22Rv1 (cell line): Measurements from ENCODE around the gene MAGEA3.
"Not testable (repeated sequence)": the region's sequence is repeated elsewhere in the genome, so short reads cannot be mapped to it uniquely, and the experiment has no call there.

ENCODE experiments used
- H3K27ac ChIP-seq: fragments of 450-650 bp; 2 replicates; pipeline ENCODE4 v1.5.1; 2017
- CTCF ChIP-seq: fragments of 450-650 bp; IDR thresholded peaks from 2 replicates; pipeline ENCODE4 v1.5.1; 2017; ENCODE audit warnings: mild to moderate bottlenecking
- ZFX ChIP-seq: fragments of 450-650 bp; IDR thresholded peaks from 2 replicates; pipeline ENCODE4 v1.6.1; 2017; ENCODE audit warnings: antibody characterized with exemption, borderline replicate concordance

MAGEA3 gene

DNA sequence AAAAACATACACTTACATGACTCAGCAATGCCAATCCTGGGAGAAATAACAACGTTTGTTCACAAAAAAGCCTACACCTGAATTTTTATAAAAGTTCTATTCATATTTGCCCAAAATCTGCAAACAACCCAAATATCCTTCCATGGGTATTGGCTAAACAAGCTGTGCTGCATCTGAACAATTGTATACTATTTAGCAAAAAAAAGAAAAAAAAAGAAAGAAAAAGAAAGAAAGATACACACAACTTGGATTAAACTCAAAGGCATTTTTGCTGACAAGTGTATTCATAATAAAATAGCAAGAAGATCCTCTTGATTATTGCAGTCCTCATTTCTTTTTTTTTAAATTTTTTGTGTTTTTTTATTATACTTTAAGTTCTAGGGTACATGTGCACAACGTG lies 24.5 kb upstream of the MAGEA3 start:
- TF ChIP-seq ZFX: no peak
- no peak for TF ChIP-seq CTCF

GRCh38 chrX:152674652-152675051 lies 23.9 kb upstream of the MAGEA3 start:
- not testable (repeated sequence) for H3K27ac ChIP-seq

More for the DNA sequence above, 24.5 kb upstream of the MAGEA3 start:
- no peak overlapping the region for H3K27ac ChIP-seq

DNA sequence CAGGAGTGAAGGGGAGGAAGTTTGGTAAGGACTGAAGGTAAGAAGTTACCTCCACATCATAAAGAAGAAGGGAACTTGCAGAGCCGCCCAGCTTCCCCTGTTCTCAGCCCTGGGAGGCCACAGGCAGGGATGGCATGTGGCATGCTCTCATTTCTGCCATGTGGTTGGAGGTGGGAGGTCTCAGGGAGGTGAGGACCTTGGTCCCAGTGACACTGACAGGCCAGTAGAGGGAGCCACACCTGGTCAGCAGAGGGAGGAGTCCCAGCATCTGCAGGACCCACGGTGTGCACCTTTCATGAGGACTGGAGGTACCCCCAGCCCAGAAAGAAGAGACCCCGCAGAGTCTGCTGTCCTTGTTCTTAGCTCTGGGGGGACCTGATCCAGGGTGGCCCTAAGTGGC lies 17.6 kb upstream of the MAGEA3 start:
- H3K27ac ChIP-seq: not testable (repeated sequence)

DNA sequence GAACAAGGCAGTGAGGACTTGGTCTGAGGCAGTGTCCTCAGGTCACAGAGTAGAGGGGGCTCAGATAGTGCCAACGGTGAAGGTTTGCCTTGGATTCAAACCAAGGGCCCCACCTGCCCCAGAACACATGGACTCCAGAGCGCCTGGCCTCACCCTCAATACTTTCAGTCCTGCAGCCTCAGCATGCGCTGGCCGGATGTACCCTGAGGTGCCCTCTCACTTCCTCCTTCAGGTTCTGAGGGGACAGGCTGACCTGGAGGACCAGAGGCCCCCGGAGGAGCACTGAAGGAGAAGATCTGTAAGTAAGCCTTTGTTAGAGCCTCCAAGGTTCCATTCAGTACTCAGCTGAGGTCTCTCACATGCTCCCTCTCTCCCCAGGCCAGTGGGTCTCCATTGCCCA lies 1.8 kb downstream of the MAGEA3 start:
- not testable (repeated sequence) for H3K27ac ChIP-seq

GRCh38 chrX:152706500-152706899 lies 7.9 kb downstream of the MAGEA3 start:
- not testable (repeated sequence) for H3K27ac ChIP-seq

DNA sequence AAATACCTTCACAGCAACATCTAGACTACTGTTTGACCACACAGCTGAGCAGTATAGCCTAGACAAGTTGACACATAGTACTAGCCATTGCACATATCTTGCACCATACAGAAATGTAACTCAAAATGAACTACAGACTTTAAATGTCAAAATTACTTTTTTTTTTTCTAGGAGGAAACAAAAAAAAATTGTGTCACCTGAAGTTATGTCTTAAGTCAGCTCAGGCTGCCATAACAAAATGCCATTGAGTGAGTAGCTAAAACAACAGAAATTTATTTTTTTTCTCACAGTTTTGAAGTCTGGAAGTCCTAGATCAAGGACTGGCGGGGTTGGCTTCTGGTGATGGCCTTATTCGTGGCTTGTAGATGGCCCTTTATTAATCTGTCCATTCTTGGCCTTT lies 10.6 kb downstream of the MAGEA3 start, which contains the start of gene CSAG2:
TSS of gene CSAG2 (minus strand) at position 101 of the 400 bp plus-strand sequence. CDS start 161 bp downstream, outside the sequence.
- not testable (repeated sequence) for H3K27ac ChIP-seq

GRCh38 chrX:152713195-152713594 lies 14.6 kb downstream of the MAGEA3 start:
- not testable (repeated sequence) for H3K27ac ChIP-seq

DNA sequence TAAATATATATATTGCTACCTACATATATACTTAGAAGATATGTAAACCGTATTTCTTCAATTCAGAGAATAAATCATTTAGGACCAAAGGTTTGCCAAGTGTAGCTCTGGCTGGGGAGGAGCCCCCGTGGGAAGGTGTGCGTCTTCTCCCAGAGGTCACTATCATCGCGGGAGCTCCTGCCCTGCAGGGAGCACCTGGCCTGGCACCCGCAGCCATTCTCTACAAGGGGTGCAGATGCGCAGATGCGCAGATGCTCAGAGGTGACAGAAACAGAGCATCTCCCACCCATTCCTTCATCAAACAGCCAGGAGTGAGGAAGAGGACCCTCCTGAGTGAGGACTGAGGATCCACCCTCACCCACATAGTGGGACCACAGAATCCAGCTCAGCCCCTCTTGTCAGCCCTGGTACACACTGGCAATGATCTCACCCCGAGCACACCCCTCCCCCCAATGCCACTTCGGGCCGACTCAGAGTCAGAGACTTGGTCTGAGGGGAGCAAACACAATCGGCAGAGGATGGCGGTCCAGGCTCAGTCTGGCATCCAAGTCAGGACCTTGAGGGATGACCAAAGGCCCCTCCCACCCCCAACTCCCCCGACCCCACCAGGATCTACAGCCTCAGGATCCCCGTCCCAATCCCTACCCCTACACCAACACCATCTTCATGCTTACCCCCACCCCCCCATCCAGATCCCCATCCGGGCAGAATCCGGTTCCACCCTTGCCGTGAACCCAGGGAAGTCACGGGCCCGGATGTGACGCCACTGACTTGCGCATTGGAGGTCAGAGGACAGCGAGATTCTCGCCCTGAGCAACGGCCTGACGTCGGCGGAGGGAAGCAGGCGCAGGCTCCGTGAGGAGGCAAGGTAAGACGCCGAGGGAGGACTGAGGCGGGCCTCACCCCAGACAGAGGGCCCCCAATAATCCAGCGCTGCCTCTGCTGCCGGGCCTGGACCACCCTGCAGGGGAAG lies 15.5 kb downstream of the MAGEA3 start, which contains the start of gene MAGEA2B:
TSS of gene MAGEA2B (plus strand) at position 814 of the 973 bp plus-strand sequence. CDS start 2,479 bp downstream, outside the sequence.
- H3K27ac ChIP-seq: not testable (repeated sequence)

- TF ChIP-seq CTCF (no peak), ZFX (no peak)
Measured at GRCh38 chrX:152725409-152725808, 26.8 kb downstream of the MAGEA3 start.

GRCh38 chrX:152733261-152733975 lies 34.8 kb downstream of the MAGEA3 start, which contains the start of the genes CSAG1 and MAGEA12:
Gene CSAG1 (minus strand): TSS chrX:152733721. CDS start chrX:152732460, 1,261 bp downstream.
Gene MAGEA12 (plus strand): TSS chrX:152733757. CDS start chrX:152736162, 2,405 bp downstream.
- TF ChIP-seq ZFX (no peak), CTCF (no peak)
- no peak within 1 kb of the TSS for H3K27ac ChIP-seq

More at GRCh38 chrX:152725409-152725808, 26.8 kb downstream of the MAGEA3 start:
- no peak overlapping the region for H3K27ac ChIP-seq

DNA sequence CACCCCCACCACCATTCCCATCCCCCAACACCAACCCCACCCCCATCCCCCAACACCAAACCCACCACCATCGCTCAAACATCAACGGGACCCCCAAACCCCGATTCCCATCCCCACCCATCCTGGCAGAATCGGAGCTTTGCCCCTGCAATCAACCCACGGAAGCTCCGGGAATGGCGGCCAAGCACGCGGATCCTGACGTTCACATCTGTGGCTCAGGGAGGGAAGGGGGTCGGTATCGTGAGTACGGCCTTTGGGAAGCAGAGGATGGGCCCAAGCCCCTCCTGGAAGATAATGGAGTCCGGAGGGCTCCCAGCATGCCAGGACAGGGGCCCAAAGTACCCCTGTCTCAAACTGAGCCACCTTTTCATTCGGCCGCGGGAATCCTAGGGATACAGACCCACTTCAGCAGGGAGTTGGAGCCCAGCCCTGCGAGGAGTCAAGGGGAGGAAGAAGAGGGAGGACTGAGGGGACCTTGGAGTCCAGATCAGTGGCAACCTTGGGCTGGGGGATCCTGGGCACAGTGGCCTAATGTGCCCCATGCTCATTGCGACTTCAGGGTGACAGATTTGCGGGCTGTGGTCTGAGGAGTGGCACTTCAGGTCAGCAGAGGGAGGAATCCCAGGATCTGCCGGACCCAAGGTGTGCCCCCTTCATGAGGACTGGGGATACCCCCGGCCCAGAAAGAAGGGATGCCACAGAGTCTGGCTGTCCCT lies 35.7 kb downstream of the MAGEA3 start:
- H3K27ac ChIP-seq: not testable (repeated sequence)
